Omental fat pad (tissue), 4 donors: ENCODE measurements around the gene SYTL1. TPM values are rescaled to one million over a fixed set of nuclear protein-coding genes. Genes with fewer than 3 reads are reported as not detected.
A peak's percentile ranks its signal among the peaks of the same experiment; 100 is the strongest.

ENCODE experiments used
- ATAC-seq: fragments of 150-250 bp; one replicate; pipeline ENCODE4 v1.9.1; 2016; ENCODE audit warnings: mild to moderate bottlenecking, moderate library complexity; ENCODE audit not compliant: low FRiP score
- DNase-seq: peaks from one replicate; pipeline ENCODE4 v3.0.0-alpha.2; 2019; ENCODE audit warnings: low spot score
- total RNA-seq, 4 donors: library from RNA; depleted of rRNA; stranded (reverse); fragments of >200 nt; gene quantifications; one replicate each; pipeline ENCODE4 v1.1.0, GENCODE V29; 2016
- TF ChIP-seq, protein P1 (sequence below), 3 donors: fragments of 450-650 bp; IDR thresholded peaks; one replicate each; pipeline ENCODE4 v1.5.1; 2016 to 2017; ENCODE audit warnings: antibody characterized with exemption in 3 of 3, mild to moderate bottlenecking in 3 of 3, moderate library complexity in 2 of 3

SYTL1 gene
- total RNA-seq, 4 donors from 2014 or later: 1.2 to 4.3 (median 1.9) TPM

DNA sequence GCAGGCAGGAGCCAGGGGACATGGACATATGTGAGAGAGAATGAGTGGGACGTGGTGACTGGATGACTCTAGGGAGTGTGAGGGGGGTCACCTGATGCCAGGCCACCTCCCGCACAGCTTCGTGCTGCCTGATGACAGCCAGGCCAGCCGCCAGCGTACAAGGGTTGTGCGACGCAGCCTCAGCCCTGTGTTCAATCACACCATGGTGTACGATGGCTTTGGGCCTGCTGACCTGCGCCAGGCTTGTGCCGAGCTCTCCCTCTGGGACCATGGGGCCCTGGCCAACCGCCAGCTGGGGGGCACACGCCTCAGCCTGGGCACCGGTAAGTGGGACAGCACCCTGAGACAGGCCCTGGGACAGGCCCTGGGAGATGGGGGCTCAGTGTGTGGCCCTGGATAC lies 11.3 kb downstream of the SYTL1 start:
- DNase-seq: no peak
- TF ChIP-seq, protein P1, sequence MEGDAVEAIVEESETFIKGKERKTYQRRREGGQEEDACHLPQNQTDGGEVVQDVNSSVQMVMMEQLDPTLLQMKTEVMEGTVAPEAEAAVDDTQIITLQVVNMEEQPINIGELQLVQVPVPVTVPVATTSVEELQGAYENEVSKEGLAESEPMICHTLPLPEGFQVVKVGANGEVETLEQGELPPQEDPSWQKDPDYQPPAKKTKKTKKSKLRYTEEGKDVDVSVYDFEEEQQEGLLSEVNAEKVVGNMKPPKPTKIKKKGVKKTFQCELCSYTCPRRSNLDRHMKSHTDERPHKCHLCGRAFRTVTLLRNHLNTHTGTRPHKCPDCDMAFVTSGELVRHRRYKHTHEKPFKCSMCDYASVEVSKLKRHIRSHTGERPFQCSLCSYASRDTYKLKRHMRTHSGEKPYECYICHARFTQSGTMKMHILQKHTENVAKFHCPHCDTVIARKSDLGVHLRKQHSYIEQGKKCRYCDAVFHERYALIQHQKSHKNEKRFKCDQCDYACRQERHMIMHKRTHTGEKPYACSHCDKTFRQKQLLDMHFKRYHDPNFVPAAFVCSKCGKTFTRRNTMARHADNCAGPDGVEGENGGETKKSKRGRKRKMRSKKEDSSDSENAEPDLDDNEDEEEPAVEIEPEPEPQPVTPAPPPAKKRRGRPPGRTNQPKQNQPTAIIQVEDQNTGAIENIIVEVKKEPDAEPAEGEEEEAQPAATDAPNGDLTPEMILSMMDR (IDR thresholded peaks at IDR 0.05): no peak
- ATAC-seq: no peak

DNA sequence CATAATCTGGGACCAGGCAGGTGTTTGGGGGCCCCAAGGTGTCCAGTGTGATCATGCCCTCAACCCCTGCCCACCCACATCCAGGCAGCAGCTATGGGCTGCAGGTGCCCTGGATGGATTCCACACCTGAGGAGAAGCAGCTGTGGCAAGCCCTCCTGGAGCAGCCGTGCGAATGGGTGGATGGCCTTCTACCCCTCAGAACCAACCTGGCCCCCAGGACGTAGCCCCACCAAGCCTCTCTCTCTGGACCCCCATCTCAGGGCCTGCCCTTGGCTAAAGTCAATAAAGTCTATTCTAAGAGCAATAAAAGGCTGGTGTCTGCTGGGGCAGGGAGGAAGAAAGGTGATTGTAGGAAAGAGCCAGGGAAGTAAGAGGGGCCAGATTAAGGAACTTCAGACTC lies 11.8 kb downstream of the SYTL1 start:
- TF ChIP-seq, protein P1 (IDR thresholded peaks at IDR 0.05): no peak
- no peak for ATAC-seq
- DNase-seq: no peak

GRCh38 chr1:27355683-27356082 lies 13.9 kb downstream of the SYTL1 start:
- DNase-seq: no peak
- TF ChIP-seq, protein P1 (IDR thresholded peaks at IDR 0.05): no peak

GRCh38 chr1:27356277-27356618 lies 14.4 kb downstream of the SYTL1 start:
- TF ChIP-seq, protein P1 (IDR thresholded peaks at IDR 0.05): no peak
- ATAC-seq (no peak), DNase-seq (no peak)

More at GRCh38 chr1:27355683-27356082, 13.9 kb downstream of the SYTL1 start:
- no peak for ATAC-seq

- TF ChIP-seq, protein P1 (IDR thresholded peaks at IDR 0.05): no peak
- ATAC-seq: peak; percentile 79
Measured at GRCh38 chr1:27356619-27357280, 14.9 kb downstream of the SYTL1 start.

DNA sequence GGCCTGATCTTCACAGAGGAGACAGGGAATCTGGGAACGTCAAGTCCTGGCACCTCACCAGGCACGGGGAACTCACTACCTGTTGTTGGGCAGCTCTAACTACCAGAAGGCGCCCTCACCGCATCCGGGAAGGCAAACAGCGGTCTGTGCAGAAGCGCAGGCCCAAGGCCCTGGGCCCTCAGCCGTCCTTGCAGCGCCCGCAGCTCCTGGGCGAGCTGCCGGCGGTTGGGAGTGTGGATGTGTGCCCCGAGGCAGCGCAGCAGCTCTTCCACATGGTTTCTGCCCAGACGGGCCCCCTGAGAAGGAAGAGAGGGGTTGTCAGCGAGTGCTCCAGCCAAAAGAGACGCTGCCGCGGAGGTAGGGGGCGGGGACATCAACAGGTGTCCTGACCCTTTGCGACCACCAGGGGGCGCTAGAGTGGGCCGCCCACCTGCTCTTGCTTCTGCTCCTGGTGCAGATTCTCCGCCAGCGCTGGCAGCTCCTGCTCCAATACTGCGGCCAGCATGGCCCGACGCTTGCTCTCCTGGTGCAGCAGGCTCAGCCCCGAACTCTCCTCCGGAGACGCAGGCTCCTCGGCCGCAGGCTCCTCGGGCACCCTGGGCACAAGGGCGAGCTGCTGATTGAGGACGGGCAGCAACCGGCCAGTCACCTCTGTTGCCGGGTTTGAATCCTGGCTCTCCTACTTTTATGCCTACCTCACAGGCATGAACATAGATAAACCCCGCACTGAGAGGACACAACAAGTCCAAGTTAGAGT lies 15.6 kb downstream of the SYTL1 start:
- ATAC-seq: peak; percentile 51
- DNase-seq: no peak
- TF ChIP-seq, protein P1 (IDR thresholded peaks at IDR 0.05): peak in 2 of 3 donors; percentile 55 to 90

More at GRCh38 chr1:27356619-27357280, 14.9 kb downstream of the SYTL1 start:
- DNase-seq: no peak
